Measurements from ENCODE around the gene CHRNB4.

- TF ChIP-seq CTCF (IDR thresholded peaks at IDR 0.05) (no peak), POLR2A (IDR thresholded peaks at IDR 0.05) (no peak)
Observed at GRCh38 chr15:78598348-78598747, 42.7 kb downstream of the CHRNB4 start.

All from thyroid gland (tissue), 4 donors.